ENCODE measurements around the gene CEP63. TPM values are rescaled to one million over a fixed set of nuclear protein-coding genes. Genes with fewer than 3 reads are reported as not detected.

Gene CEP63
- total and polyA plus RNA-seq, 9 of the 15 experiments (the other 6 are each of a cell fraction or from before 2014, with no cell fraction given) = 5.1 to 17.8 (median 10.6) TPM

DNA sequence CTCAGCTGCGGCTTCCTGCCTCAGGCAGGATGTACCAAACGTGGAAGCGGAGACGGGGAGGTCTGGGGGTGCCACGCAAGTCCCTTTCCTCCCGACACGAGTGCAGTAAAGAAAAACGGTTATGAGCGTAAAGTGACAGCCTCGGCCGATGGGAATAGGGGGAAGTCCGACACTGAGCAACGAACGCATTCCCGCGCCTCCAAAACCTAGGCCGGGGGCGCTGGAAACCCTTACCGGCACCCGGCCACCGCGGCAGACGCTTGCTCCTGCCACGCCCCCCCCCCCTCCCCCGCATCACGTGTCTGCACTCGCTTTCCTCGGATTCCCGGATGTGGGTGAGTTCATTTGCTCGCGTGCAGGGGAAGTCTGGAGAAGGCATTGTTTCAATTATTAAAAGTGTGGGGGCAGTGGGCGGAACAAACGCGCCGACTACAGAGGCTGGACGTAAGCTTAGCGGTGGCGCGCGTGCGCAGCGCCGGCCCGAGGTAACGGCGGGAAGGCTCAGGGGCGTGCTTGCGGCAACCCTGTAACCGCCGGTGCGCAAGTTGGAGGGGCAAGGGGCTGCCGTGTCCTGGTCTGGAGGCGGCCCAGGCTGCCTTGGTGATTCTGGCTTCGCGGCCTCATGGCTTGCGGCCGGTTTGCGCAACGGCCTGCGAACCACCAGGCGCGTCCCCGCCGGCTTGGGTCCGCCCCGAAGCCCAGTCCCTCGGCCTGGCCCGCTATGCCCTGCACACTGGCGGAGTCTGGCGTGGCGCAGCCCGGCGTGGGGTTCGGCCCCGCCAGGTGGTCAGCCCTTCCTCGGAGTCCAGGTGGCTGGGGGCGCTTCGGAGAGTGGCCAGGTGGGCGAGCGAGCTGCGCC, at the start of gene CEP63, which contains the start of gene ANAPC13 (continued):
- TF ChIP-seq ZNF41 (CRISPR knock-in tag; conservative IDR thresholded peaks at IDR 0.05) = no peak
- TF ChIP-seq AFF4 (CRISPR knock-in tag; IDR thresholded peaks at IDR 0.05) = peak; percentile 32; the same call in 1 of the 2 replicates
- peak; percentile 49 for TF ChIP-seq THAP12 (CRISPR knock-in tag; IDR thresholded peaks at IDR 0.05)
- peak in 1 of 2 experiments; percentile 78; a peak in 1 of 4 replicates for TF ChIP-seq TEAD1 (CRISPR knock-in tag; IDR thresholded peaks at IDR 0.05)
- TF ChIP-seq ZKSCAN8 (CRISPR knock-in tag; IDR thresholded peaks at IDR 0.05) = no peak
- TF ChIP-seq, protein P1, sequence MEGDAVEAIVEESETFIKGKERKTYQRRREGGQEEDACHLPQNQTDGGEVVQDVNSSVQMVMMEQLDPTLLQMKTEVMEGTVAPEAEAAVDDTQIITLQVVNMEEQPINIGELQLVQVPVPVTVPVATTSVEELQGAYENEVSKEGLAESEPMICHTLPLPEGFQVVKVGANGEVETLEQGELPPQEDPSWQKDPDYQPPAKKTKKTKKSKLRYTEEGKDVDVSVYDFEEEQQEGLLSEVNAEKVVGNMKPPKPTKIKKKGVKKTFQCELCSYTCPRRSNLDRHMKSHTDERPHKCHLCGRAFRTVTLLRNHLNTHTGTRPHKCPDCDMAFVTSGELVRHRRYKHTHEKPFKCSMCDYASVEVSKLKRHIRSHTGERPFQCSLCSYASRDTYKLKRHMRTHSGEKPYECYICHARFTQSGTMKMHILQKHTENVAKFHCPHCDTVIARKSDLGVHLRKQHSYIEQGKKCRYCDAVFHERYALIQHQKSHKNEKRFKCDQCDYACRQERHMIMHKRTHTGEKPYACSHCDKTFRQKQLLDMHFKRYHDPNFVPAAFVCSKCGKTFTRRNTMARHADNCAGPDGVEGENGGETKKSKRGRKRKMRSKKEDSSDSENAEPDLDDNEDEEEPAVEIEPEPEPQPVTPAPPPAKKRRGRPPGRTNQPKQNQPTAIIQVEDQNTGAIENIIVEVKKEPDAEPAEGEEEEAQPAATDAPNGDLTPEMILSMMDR (IDR thresholded peaks at IDR 0.05 in 2 of 3, conservative IDR thresholded peaks at IDR 0.05 in 1 of 3; ENCODE audit: insufficient read depth in 2 of 3, low read depth in 1 of 3, low read length in 3 of 3) = no peak
- peak; percentile 51; the same call in 1 of the 2 replicates for TF ChIP-seq KLF13 (tag; IDR thresholded peaks at IDR 0.05; ENCODE audit: borderline replicate concordance, low read depth)
- peak; percentile 90 for TF ChIP-seq POLR2A (conservative IDR thresholded peaks at IDR 0.05)
- peak; percentile 75 for TF ChIP-seq TAF9B (IDR thresholded peaks at IDR 0.05; ENCODE audit: partially characterized antibody)
- peak; percentile 62 for TF ChIP-seq HDAC3 (IDR thresholded peaks at IDR 0.05; ENCODE audit: borderline replicate concordance, partially characterized antibody)
- TF ChIP-seq ZNF165 (CRISPR knock-in tag; IDR thresholded peaks at IDR 0.05; ENCODE audit: borderline replicate concordance) = no peak
- TF ChIP-seq ZNF518B (CRISPR knock-in tag; IDR thresholded peaks at IDR 0.05) = no peak
- TF ChIP-seq ZNF764 (CRISPR knock-in tag; IDR thresholded peaks at IDR 0.05; ENCODE audit: low read depth) = no peak
- TF ChIP-seq HNRNPK (IDR thresholded peaks at IDR 0.05; ENCODE audit: low read depth, low read length, poor library complexity, severe bottlenecking) = no peak
